Putamen (tissue), 1 donor: ENCODE measurements around the gene SOCS2.
"Not testable (repeated sequence)": the region's sequence is repeated elsewhere in the genome, so short reads cannot be mapped to it uniquely, and the experiment has no call there.

Experiments
- DNase-seq: peaks from one replicate; pipeline ENCODE4 v3.0.0-alpha.2; 2016; ENCODE audit warnings: low spot score

SOCS2 gene

DNA sequence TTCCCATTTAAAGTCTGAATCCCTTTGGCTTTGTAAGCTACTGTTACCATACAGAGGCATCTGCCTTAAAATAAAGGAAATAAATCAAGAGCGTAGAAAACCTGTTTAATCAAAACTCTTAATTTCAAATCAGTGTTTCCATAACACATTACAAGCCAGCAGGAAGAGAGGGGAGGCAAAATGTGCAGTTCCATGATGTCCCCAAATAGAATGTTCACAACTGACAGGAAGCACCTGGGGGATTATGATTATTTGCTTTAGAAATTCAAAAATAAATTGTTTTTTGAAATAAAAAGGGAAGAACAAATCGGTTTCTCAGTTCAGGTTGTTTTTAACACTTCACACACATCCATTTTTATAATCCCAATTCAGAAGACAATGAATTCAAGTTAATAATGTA, 21.4 kb downstream of the SOCS2 start:
- no peak for DNase-seq

GRCh38 chr12:93594766-93595311, 22.4 kb downstream of the SOCS2 start:
- DNase-seq: no peak

GRCh38 chr12:93595351-93595750, 22.9 kb downstream of the SOCS2 start:
- no peak for DNase-seq

DNA sequence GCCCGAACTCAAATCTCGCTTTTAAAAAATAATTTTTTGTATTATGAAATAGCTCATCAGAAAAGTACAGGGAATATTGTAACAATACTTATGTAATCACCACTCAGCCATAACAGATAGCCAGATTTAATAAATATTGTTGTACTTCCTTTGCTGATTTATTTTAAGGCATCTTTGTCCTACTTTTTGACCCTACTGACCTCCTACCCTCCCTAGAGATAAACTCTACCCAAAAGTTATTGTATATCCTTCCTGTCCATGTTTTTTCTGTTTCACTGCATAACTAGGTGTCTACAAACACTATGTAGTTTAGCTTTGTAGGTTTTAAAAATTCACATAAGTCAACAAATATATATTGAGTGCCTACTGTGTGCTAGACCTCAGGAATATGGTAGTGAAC, 25.1 kb downstream of the SOCS2 start:
- DNase-seq: no peak

- no peak for DNase-seq
Measured at GRCh38 chr12:93599192-93599591, 26.7 kb downstream of the SOCS2 start.

GRCh38 chr12:93601591-93601990, 29.1 kb downstream of the SOCS2 start:
- DNase-seq: no peak

DNA sequence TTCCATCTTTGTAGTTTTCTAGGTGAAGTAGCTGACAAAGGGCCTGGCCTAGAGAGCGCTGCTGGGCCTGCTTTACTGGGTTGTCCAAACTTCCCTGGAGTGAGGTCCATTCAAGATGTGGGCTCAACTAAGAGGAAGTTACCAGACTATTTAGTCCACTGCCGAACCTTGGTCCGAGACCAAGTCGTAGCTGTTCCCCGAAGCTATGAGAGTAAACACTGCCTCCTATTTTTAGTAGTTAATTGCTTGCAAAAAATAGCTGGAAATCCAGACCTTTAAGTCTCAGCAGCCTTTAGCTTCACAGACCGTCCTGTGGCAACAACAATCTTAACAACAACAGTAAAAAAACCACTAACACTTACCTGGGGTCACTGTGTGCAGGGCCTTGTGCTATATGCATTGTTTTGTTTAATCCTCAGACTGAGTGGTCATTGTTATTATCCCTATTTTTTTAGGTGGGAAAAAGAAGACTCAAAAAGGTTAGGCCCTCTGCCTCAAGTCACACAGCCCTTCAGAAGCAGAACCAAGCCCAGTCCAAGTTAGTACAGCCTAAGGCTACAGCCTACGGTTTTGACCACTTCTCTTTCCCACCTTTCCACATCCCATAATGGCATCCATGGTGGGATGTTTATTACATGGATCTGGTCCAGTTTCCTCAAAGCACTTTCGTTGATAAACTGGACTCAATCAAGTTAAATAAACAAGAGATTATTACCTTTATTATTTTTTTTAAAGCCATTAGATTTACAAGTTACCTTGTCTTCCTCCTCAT, 30.6 kb downstream of the SOCS2 start:
- no peak for DNase-seq

DNA sequence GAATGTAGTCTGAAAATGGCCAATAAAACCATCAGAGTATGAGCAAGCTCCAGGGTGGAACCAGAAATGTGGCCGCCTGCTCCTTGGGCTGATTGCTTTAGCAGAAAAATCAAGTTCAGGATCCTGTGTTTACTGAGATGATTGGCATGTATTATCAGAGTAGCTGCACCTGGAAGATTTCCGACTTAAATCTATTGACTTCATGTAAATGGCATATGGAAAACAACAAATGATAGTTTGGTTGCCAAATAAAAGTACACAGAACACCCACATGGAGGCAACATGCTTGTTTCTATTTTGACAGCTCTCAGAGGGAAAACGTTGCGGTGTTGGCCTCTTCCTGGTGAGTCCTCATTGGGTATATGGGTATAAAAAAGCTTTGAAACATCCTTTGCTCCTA, 31.3 kb downstream of the SOCS2 start:
- no peak for DNase-seq

GRCh38 chr12:93608313-93608712, 35.8 kb downstream of the SOCS2 start:
- no peak for DNase-seq

DNA sequence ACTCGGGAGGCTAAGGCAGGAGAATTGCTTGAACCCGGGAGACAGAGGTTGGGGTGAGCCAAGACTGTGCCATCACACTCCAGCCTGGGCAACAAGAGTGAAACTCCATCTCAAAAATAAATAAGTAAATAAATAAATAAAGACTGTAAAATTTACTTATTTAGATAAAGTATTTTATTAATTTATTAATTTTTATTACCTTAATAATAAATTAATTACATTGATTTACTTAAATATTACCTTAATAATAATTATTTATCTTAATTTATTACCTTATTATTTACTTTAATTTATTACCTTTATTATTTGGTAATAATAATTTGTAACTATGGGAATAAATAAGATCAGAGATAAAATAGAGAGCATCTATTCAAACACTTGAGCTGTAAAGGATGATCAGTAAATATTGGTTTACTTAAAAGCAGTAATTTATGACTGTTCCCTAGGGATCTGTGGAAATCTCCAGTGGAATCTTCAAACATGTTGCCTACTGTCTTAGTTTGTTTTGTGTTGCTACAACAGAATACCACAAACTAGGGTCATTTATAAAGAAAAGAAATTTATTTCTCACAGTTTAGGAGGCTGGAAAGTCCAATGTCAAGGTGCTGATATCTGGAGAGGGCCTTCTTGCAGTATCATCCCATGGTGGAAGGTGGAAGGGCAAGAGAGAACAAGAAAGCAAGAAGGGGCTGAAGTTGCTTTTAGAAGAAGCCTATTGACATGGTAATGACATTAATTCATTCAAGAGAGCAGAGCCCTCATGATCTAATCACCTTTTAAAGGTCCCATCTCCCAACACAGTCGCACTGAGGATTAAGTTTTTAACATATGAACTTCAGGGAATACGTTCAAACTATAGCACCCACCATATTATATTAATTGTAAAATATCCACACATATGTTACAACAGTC, 37.1 kb downstream of the SOCS2 start:
- DNase-seq: no peak

GRCh38 chr12:93612776-93613175, 40.3 kb downstream of the SOCS2 start:
- peak; percentile 52 for DNase-seq

DNA sequence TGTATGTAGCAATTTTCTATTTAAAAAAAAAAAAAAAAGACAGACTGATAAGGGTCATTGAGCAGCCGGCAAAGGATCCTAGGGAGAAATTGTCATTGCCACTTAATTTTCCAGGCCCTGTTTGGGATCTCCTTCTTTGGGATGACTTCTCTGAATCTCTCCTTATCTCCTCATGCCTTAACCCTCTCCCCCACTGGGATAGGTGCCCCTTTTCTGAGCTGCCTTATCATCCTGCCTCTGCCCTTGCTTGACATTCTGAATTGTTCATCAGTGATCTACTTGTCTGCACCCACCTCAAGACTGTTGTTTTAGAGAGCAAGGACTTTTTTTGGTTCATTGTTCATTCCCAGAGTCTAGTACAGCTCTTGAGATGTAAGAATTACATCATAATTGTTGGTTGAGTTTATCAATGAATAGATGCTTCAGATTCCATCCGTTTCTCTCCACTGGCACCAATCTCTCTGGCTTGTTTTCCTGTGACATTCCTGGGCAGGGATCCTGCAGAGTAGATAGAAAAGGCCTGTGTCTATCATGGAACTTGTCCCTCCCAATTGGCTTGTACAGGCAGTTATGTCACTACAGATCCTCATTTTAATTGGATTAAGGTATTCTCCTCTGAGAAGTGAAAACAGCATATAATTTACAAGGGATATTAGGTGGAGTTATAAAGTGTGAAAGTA, 42.6 kb downstream of the SOCS2 start:
- no peak for DNase-seq

GRCh38 chr12:93616584-93617101, 44.2 kb downstream of the SOCS2 start:
- DNase-seq: no peak

DNA sequence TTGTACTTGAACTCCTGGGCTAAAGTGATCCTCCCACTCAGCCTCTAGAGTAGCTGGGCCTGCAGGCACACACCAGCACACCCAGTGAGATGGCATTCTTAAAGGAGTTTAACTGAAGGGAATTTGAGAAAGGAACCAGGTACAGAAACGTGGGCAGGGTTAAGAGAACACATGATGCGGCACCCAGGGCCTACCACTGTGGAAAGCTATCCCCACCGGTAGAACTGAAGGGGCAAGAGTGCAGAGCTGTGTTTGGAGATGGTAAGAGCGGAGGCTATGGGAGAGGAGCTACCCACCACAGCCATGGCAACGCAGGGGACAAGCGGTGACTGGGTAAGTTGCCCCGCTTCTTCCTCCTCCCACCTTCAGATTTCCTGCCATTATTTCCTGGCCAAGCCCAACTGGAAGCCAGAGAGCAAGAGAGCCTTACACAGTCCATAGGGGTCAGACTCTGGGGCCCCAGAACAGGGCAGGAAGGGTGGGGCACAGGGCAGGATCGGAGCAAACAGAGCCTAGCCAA, 46.5 kb downstream of the SOCS2 start:
- no peak for DNase-seq

- no peak for DNase-seq
Measured at GRCh38 chr12:93621986-93622385, 49.5 kb downstream of the SOCS2 start.

DNA sequence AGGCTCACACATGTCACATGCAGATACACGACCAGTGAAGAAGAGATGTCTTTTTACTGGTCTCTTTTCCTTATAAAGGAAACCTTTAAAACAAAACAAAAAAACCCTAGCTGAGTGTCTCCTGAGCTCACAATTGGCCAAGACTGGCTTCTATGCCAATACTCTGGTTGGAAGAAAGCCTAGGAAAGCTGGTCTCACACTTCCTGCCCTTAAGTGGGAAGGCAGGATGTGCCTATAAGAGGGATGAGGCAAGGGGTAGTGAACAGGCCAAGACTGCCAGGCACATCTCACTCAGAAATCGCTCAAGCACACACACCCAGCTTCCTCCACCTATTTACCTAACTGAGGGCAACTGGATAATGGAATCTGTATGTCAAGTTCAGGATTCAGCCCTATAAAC, 50.0 kb downstream of the SOCS2 start:
- DNase-seq: no peak

GRCh38 chr12:93624595-93625294, 52.3 kb downstream of the SOCS2 start:
- DNase-seq: no peak

- DNase-seq: not testable (repeated sequence)
Measured at GRCh38 chr12:93625295-93625645, 52.8 kb downstream of the SOCS2 start.

DNA sequence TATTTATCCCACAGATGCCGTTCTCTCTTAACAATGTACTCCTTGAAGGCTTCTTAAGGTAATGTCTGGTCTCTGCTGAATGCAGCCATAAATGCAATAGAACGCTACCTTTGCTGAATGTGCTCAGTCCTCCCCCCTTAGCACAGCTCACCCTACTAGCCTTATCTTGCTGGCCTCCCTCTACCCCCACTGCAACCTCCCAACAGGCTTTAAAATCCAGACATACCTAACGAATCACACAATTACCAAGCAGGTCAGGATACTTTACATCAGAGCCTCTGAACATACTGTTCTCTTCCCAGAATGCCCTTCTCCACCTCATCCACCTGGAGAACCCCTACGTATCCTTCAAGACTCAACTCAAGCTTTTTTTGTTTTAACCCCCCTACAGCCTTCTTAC, 53.7 kb downstream of the SOCS2 start:
- DNase-seq: no peak
